Right lobe of liver (tissue), 6 donors: ENCODE data around the gene SESTD1. TPM values are rescaled to one million over a fixed set of nuclear protein-coding genes. Genes with fewer than 3 reads are reported as not detected.
A peak's percentile ranks its signal among the peaks of the same experiment; 100 is the strongest.

Experiments
- ATAC-seq, 4 donors: fragments of 200-7000 bp; cut with Tn5 transposase; one replicate each; pipeline ENCODE4 v1.9.1; 2020; ENCODE audit warnings: mild to moderate bottlenecking in 4 of 4, moderate library complexity in 4 of 4
- DNase-seq, 3 donors: peaks; one replicate each; pipeline ENCODE4 v3.0.0-alpha.2; 2020
- H3K27ac ChIP-seq, 3 donors: fragments of 200-600 bp; one replicate each; pipeline ENCODE4 v1.8.0; 2022
- H3K27me3 ChIP-seq, 2 donors: fragments of 200-600 bp; one replicate each; pipeline ENCODE4 v1.8.0; 2022
- H3K36me3 ChIP-seq, 4 donors: fragments of 200-600 bp; sonication (generic) in 1 of 4; one replicate each; pipeline versions ENCODE4 v1.5.1 to v1.8.0; 2017 to 2022; ENCODE audit warnings: control low read depth in 1 of 4
- H3K4me1 ChIP-seq, 4 donors: fragments of 200-600 bp; sonication (generic) in 1 of 4; one replicate each; pipeline versions ENCODE4 v1.5.1 to v1.8.0; 2017 to 2022; ENCODE audit warnings: control low read depth in 1 of 4
- H3K4me3 ChIP-seq, 3 donors: fragments of 200-600 bp; one replicate each; pipeline ENCODE4 v1.8.0; 2022
- H3K9me3 ChIP-seq, 4 donors: fragments of 200-600 bp; sonication (generic) in 1 of 4; one replicate each; pipeline versions ENCODE4 v1.5.1 to v1.8.0; 2017 to 2022; ENCODE audit warnings: control low read depth in 1 of 4
- CTCF ChIP-seq, 4 donors: fragments of 200-600 bp in 3 of 4; fragments of 450-650 bp in 1 of 4; IDR thresholded peaks; one replicate each; pipeline versions ENCODE4 v1.5.1 to v1.8.0; 2016 to 2022; ENCODE audit warnings: antibody characterized with exemption in 4 of 4, mild to moderate bottlenecking in 2 of 4
- POLR2A ChIP-seq: fragments of 450-650 bp; IDR thresholded peaks from one replicate; pipeline ENCODE4 v1.6.1; 2017; ENCODE audit warnings: antibody characterized with exemption, mild to moderate bottlenecking
- WGBS: methylation state at CpG from one replicate; pipeline ENCODE4 v1.1.6; 2018; ENCODE audit warnings: low coverage, low lambda C conversion rate; ENCODE audit not compliant: insufficient coverage; ENCODE audit errors: missing lambda C conversion rate; 5-methylcytosine and 5-hydroxymethylcytosine counted together
- intact Hi-C, 2 donors: fragments of 100-400 bp; cut with DNase I; formaldehyde crosslinking; loops; one replicate each; pipeline versions ENCODE4 v1.11.2 to v1.14.1; 2022
- total RNA-seq, 6 experiments: library from RNA; depleted of rRNA in 2 of 6; stranded (reverse); fragments of >200 nt in 2 of 6; fragmentation: NEBNext Ultra II Directional in 3 of 6; extraction: Animal tissue kit (Norgen Biotek cat#: 25700) in 3 of 6; gene quantifications; one replicate each; pipeline versions ENCODE4 v1.1.0 to v1.2.4, GENCODE V29; 2016 to 2023
- donor health status: DM: no; HTN: yes; CAD: no.
- donor health status: DM: no; HTN: no; CAD: no.
- donor health status: DM: no; HTN: no; CAD: no.
- donor health status: DM: no; HTN: yes; CAD: no.
- donor health status: DM: no; HTN: yes; CAD: no.

The SESTD1 gene
- total RNA-seq, 6 experiments from 2014 or later, result 5.8 to 27.9 (median 12.8) TPM

- no peaks in the 10 kb centered on the region for H3K36me3 ChIP-seq
- intact Hi-C loops, result no loop called here
- DNase-seq, result no peak
- H3K9me3 ChIP-seq, result no peaks in the 10 kb centered on the region
- no peak overlapping the region for H3K27ac ChIP-seq
- TF ChIP-seq CTCF (IDR thresholded peaks at IDR 0.05), result no peak
- no peak for TF ChIP-seq POLR2A
- peaks cover 0 to 13% (median 3%) of the 10 kb centered on the region in 4 donors for H3K4me1 ChIP-seq
- no peak for ATAC-seq
- no peak overlapping the region for H3K4me3 ChIP-seq
- WGBS, result 69% methylated on average over 3 of the region's 3 CpGs
- no peaks in the 10 kb centered on the region for H3K27me3 ChIP-seq
These were observed 4.4 kb downstream of the SESTD1 start for GRCh38 chr2:179260224-179260623.

GRCh38 chr2:179255129-179255528 lies 9.5 kb downstream of the SESTD1 start:
- Histone ChIP-seq H3K4me1 (peaks cover 0 to 4% (median 0%) of the 10 kb centered on the region in 4 donors), H3K27ac (no peak overlapping the region), H3K27me3 (no peaks in the 10 kb centered on the region), H3K36me3 (no peaks in the 10 kb centered on the region), H3K4me3 (no peak overlapping the region), H3K9me3 (no peaks in the 10 kb centered on the region)
- no peak for DNase-seq
- intact Hi-C loops, result no loop called here
- TF ChIP-seq CTCF (IDR thresholded peaks at IDR 0.05), result no peak
- TF ChIP-seq POLR2A, result no peak
- no peak for ATAC-seq
- WGBS, result 63% methylated on average over 1 of the region's 1 CpG

DNA sequence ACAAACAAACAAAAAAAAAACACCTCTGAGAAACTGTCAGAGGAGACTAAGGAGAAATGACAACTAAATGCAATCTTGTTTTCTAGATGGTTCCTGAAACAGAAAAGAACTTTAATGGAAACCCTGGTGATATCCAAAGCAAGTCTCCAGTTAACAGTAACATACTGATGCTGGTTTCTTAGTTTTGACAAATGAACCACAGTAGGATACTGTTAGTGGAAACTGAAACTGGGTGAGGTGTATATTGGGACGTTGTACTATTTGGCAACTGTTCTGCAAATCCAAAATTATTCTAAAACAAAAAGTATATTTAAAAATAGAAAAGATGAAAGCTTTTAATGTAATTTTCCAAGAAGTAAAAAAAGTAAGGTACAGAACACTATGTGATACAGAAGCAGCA lies 11.4 kb downstream of the SESTD1 start:
- Histone ChIP-seq H3K9me3 (no peaks in the 10 kb centered on the region), H3K4me1 (peaks cover 0 to 4% (median 0%) of the 10 kb centered on the region in 4 donors), H3K27me3 (no peaks in the 10 kb centered on the region), H3K27ac (no peak overlapping the region), H3K4me3 (no peak overlapping the region), H3K36me3 (no peaks in the 10 kb centered on the region)
- DNase-seq (no peak), ATAC-seq (peak in 2 of 4 donors; percentile 44 to 59)
- no peak for TF ChIP-seq POLR2A
- no peak for TF ChIP-seq CTCF (IDR thresholded peaks at IDR 0.05)
- intact Hi-C loops, result no loop called here
- 6% methylated on average over 1 of the region's 1 CpG for WGBS

GRCh38 chr2:179252423-179252822 lies 12.2 kb downstream of the SESTD1 start:
- WGBS, result 59% methylated on average over 2 of the region's 2 CpGs
- H3K36me3 ChIP-seq, result no peaks in the 10 kb centered on the region
- intact Hi-C loops, result no loop called here
- no peak overlapping the region for H3K4me3 ChIP-seq
- H3K9me3 ChIP-seq, result no peaks in the 10 kb centered on the region
- H3K4me1 ChIP-seq, result peaks cover 0 to 4% (median 0%) of the 10 kb centered on the region in 4 donors
- ATAC-seq (no peak), DNase-seq (no peak)
- TF ChIP-seq POLR2A, result no peak
- no peak for TF ChIP-seq CTCF (IDR thresholded peaks at IDR 0.05)
- no peaks in the 10 kb centered on the region for H3K27me3 ChIP-seq
- H3K27ac ChIP-seq, result no peak overlapping the region

DNA sequence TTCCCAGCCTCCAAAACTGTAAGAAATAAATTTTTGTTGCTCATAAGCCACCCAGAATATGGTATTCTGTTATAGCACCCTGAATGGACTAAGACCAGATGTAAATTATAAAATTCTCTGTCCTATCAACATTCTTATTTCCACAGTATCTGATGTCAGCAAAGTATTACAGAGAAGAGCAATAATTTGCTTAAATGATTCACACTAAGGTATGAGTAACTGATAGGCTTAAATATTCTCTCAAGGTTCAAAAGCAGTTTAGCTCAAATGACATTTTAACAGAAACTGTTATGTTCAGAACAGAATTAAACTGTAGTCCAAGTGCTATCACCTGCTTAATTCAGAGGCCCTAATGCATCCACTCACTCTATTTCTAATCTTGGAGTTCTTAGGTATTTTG lies 12.8 kb downstream of the SESTD1 start:
- Histone ChIP-seq H3K4me1 (peaks cover 0 to 4% (median 0%) of the 10 kb centered on the region in 4 donors), H3K9me3 (no peaks in the 10 kb centered on the region), H3K27ac (no peak overlapping the region), H3K27me3 (no peaks in the 10 kb centered on the region), H3K4me3 (no peak overlapping the region), H3K36me3 (no peaks in the 10 kb centered on the region)
- ATAC-seq (peak in 1 of 4 donors; percentile 55), DNase-seq (no peak)
- no peak for TF ChIP-seq POLR2A
- TF ChIP-seq CTCF (IDR thresholded peaks at IDR 0.05), result no peak
- intact Hi-C loops, result no loop called here
